Skeletal muscle tissue (tissue), 4 donors: ENCODE results near the gene RNASE7. TPM values are rescaled to one million over a fixed set of nuclear protein-coding genes. Genes with fewer than 3 reads are reported as not detected.
"Not testable (repeated sequence)": the region's sequence is repeated elsewhere in the genome, so short reads cannot be mapped to it uniquely, and the experiment has no call there.

Source experiments
- H3K27ac ChIP-seq: one replicate; pipeline ENCODE4 v1.7.0; 2013; ENCODE audit warnings: mild to moderate bottlenecking, low read depth, low read length, inconsistent platforms
- H3K27me3 ChIP-seq, 3 donors: one replicate each; pipeline ENCODE4 v1.7.0; 2013; ENCODE audit warnings: low read length in 3 of 3; ENCODE audit not compliant: control insufficient read depth in 3 of 3, insufficient read depth in 3 of 3
- H3K36me3 ChIP-seq, 3 donors: one replicate each; pipeline ENCODE4 v1.7.0; 2013; ENCODE audit warnings: low read length in 3 of 3; ENCODE audit not compliant: control insufficient read depth in 3 of 3, insufficient read depth in 3 of 3
- H3K4me1 ChIP-seq, 3 donors: one replicate each; pipeline ENCODE4 v1.7.0; 2013; ENCODE audit warnings: low read length in 3 of 3, mild to moderate bottlenecking in 3 of 3; ENCODE audit not compliant: control insufficient read depth in 3 of 3, insufficient read depth in 3 of 3
- H3K4me3 ChIP-seq, 3 donors: one replicate each; pipeline ENCODE4 v1.7.0; 2013; ENCODE audit warnings: low read length in 3 of 3
- H3K9ac ChIP-seq, 3 donors: one replicate each; pipeline ENCODE4 v1.7.0; 2013; ENCODE audit warnings: low read length in 3 of 3, mild to moderate bottlenecking in 3 of 3, moderate library complexity in 2 of 3, low read depth in 1 of 3
- H3K9me3 ChIP-seq, 3 donors: one replicate each; pipeline ENCODE4 v1.7.0; 2013; ENCODE audit warnings: low read length in 3 of 3; ENCODE audit not compliant: control insufficient read depth in 3 of 3
- total RNA-seq: library from RNA; depleted of rRNA; stranded (reverse); fragments of >200 nt; gene quantifications from one replicate; pipeline ENCODE4 v1.2.3, GENCODE V29; 2014
- donor health status: Osteomylitis.

Gene RNASE7
- total RNA-seq, 1 donor from 2014 or later, result not detected

GRCh38 chr14:21009721-21010120, 32.4 kb upstream of the RNASE7 start:
- H3K9me3 ChIP-seq, H3K27ac ChIP-seq, H3K4me1 ChIP-seq, H3K36me3 ChIP-seq, H3K4me3 ChIP-seq, H3K9ac ChIP-seq, H3K27me3 ChIP-seq: not testable (repeated sequence)

- H3K4me3 ChIP-seq, result no peak overlapping the region
- H3K36me3 ChIP-seq, result no peaks in the 10 kb centered on the region
- H3K4me1 ChIP-seq, result peaks cover 13 to 17% (median 14%) of the 10 kb centered on the region in 3 donors
- no peak overlapping the region for H3K27ac ChIP-seq
- no peaks in the 10 kb centered on the region for H3K9me3 ChIP-seq
- H3K9ac ChIP-seq, result peak overlapping the region in 1 of 3 donors; percentile 8
- H3K27me3 ChIP-seq, result no peaks in the 10 kb centered on the region
These were observed 31.0 kb upstream of the RNASE7 start for GRCh38 chr14:21011136-21011535.

- Histone ChIP-seq H3K9ac (peak overlapping the region in 1 of 3 donors; percentile 18), H3K27me3 (no peaks in the 10 kb centered on the region), H3K36me3 (peaks cover 32 to 34% (median 33%) of the 10 kb centered on the region in 3 donors), H3K27ac (peak overlapping the region; percentile 43), H3K9me3 (no peaks in the 10 kb centered on the region), H3K4me3 (peak overlapping the region in 2 of 3 donors; percentile 0 to 30), H3K4me1 (peaks cover 45 to 53% (median 46%) of the 10 kb centered on the region in 3 donors)
These were observed 27.4 kb upstream of the RNASE7 start for GRCh38 chr14:21014761-21015190.

- peak overlapping the region; percentile 43 for H3K27ac ChIP-seq
- H3K9me3 ChIP-seq, result no peaks in the 10 kb centered on the region
- H3K9ac ChIP-seq, result peak overlapping the region in 1 of 3 donors; percentile 18
- H3K27me3 ChIP-seq, result no peaks in the 10 kb centered on the region
- peaks cover 36% of the 10 kb centered on the region in 3 donors for H3K36me3 ChIP-seq
- peaks cover 48 to 58% (median 48%) of the 10 kb centered on the region in 3 donors for H3K4me1 ChIP-seq
- H3K4me3 ChIP-seq, result peak overlapping the region in 2 of 3 donors; percentile 0 to 30
These were observed 26.9 kb upstream of the RNASE7 start for GRCh38 chr14:21015312-21015711.

DNA sequence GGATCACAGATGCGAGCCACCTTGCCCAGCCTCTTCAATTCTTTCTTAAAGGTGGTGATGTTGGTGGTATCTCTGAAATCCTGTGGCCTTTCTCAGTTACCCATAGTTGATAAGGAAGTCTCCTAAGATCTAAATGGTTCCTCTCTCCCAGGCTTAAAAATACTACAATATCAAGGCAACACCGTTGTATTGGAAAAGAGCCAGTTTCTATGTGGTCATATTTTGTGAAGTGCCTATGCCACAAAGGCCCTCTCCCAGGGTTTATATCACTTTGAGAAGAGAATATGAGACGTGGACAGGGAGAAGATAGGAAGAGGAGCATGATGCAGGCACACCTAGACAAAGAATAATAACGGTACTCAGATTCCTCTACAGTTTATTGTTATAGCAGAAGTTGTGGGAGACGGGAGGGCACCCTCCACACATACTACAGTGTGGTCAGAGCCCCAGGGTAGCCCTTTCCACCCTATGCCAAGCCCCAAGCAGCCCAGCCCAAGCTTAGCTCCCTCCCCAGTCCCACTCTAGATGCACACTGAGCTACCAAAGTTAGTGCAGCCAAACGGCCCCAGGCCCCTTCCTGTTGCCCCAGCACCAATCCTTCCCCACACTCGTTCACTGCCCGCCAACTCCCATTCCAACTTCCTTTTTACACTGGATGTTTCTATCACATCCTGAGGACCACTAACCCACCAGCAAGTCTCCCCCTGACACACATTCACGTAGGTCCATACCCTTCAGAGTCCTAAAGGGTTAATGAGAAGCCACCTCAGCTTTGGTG, 25.6 kb upstream of the RNASE7 start:
- Histone ChIP-seq H3K36me3 (peaks cover 48 to 49% (median 49%) of the 10 kb centered on the region in 3 donors), H3K4me3 (no peak overlapping the region), H3K4me1 (peaks cover 60 to 71% (median 61%) of the 10 kb centered on the region in 3 donors), H3K9me3 (no peaks in the 10 kb centered on the region), H3K27ac (no peak overlapping the region), H3K9ac (peak overlapping the region in 1 of 3 donors; percentile 27), H3K27me3 (no peaks in the 10 kb centered on the region)

DNA sequence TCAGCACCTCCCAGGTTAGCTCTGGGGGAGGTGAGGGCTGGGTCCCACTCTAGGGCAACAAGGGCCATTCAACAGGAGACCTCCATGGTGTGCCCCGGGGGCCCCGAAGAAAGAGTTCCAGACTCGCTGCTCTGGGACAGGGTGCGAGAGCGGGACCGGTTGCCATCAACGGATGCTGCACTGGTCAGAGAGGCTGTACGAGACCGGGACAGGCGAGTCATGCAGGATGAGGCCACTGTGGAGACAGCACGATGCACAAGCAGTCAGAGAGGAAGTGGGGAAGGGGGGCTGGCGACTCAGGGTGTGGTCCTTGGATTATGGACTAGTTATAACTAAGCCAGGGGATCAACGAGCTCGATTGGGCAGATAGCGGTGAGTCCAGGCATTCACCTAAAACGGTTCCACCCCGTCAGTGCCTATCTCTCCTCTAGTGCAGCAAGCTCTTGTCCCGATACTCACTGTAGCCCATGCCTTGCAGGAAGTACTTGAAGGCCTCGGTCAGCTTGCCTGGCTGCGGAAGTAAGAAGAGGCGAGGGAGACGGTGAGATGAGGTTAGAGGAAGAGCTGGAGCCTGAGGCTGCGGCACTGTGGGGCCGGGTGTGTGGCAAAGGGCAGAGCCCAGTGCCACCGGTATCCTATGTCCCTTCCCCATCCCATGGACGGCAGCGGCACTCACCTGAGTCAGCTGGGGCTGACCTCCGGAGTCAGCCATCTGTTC, 24.5 kb upstream of the RNASE7 start:
- H3K27me3 ChIP-seq, result no peaks in the 10 kb centered on the region
- H3K9me3 ChIP-seq, result no peaks in the 10 kb centered on the region
- H3K36me3 ChIP-seq, result peaks cover 54 to 60% (median 59%) of the 10 kb centered on the region in 3 donors
- H3K4me1 ChIP-seq, result peaks cover 71 to 82% (median 71%) of the 10 kb centered on the region in 3 donors
- H3K9ac ChIP-seq, result peak overlapping the region in 2 of 3 donors; percentile 15 to 42
- H3K4me3 ChIP-seq, result peak overlapping the region in 1 of 3 donors; percentile 10
- peak overlapping the region; percentile 32 for H3K27ac ChIP-seq

GRCh38 chr14:21018286-21018685, 23.9 kb upstream of the RNASE7 start:
- H3K4me1 ChIP-seq, result peaks cover 76 to 88% (median 77%) of the 10 kb centered on the region in 3 donors

GRCh38 chr14:21018781-21019180, 23.4 kb upstream of the RNASE7 start:
- Histone ChIP-seq H3K4me1 (peaks cover 76 to 93% (median 82%) of the 10 kb centered on the region in 3 donors), H3K27ac (no peak overlapping the region), H3K36me3 (peaks cover 59 to 65% (median 63%) of the 10 kb centered on the region in 3 donors), H3K27me3 (no peaks in the 10 kb centered on the region), H3K4me3 (peak overlapping the region in 1 of 3 donors; percentile 21), H3K9ac (peak overlapping the region in 1 of 3 donors; percentile 42), H3K9me3 (no peaks in the 10 kb centered on the region)

More at GRCh38 chr14:21018286-21018685, 23.9 kb upstream of the RNASE7 start:
- Histone ChIP-seq H3K27me3 (no peaks in the 10 kb centered on the region), H3K27ac (peak overlapping the region; percentile 32), H3K4me3 (peak overlapping the region in 1 of 3 donors; percentile 10), H3K9me3 (no peaks in the 10 kb centered on the region), H3K9ac (peak overlapping the region in 2 of 3 donors; percentile 15 to 42), H3K36me3 (peaks cover 59 to 65% (median 63%) of the 10 kb centered on the region in 3 donors)

- H3K27me3 ChIP-seq, result no peaks in the 10 kb centered on the region
- peak overlapping the region in 1 of 3 donors; percentile 33 for H3K4me3 ChIP-seq
- peaks cover 79 to 94% (median 86%) of the 10 kb centered on the region in 3 donors for H3K4me1 ChIP-seq
- H3K36me3 ChIP-seq, result peaks cover 59 to 66% (median 63%) of the 10 kb centered on the region in 3 donors
- no peak overlapping the region for H3K27ac ChIP-seq
- no peaks in the 10 kb centered on the region for H3K9me3 ChIP-seq
- H3K9ac ChIP-seq, result peak overlapping the region in 1 of 3 donors; percentile 42
These were observed 22.8 kb upstream of the RNASE7 start for GRCh38 chr14:21019366-21019765.
